ENCODE measurements around the gene MSANTD3.

DNA sequence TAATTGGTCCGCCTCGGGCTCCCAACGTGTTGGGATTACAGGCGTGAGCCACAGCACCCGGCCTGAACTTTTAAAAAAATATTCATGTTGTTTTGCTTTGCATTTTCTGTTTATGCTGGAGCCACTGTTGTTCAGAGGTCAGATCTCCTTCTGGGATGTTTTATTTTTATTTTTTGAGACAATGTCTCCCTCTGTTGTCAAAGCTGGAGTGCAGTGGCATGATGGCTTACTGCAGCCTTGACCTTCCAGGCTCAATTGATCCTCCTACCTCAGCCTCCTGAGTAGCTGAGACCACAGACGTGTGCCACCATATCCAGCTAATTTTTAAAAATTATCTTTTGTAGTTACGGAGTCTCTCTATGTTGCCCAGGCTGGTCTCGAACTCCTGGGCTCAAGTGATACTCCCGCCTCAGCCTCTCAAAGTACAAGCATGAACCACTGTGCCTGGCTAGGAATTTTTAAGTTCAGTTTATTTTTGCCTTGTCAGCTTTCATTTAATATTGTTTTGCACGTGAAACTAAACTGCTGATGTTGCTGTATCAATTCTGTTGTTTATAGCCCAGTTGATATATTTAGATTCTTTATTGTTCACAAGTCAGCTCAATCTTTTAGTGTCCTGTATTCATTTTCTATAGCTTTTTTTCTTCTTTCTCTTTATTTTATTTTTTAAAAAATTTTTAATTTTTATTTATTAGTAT lies 59.7 kb downstream of the MSANTD3 start:
- TF ChIP-seq CTCF (IDR thresholded peaks at IDR 0.05; ENCODE audit: low read depth, low read length) (no peak), POLR2A (IDR thresholded peaks at IDR 0.05; ENCODE audit: extremely low read depth, insufficient read length) (no peak)

Measured in NB4 (cell line).